GM12892 (cell line): Measurements from ENCODE around the gene MBD5.

ENCODE experiments used
- DNase-seq: peaks from one replicate; pipeline ENCODE4 v3.0.0; 2011; ENCODE audit not compliant: insufficient read length
- FAIRE-seq: peaks from 2 replicates; lab custom pipeline; 2011; peaks lifted over from hg19 to GRCh38; lab: Jason Lieb, UNC
- POLR2A ChIP-seq: IDR thresholded peaks from 2 replicates; pipeline ENCODE4 v1.6.1; 2011; ENCODE audit warnings: low read depth, low read length, control low read depth
- POLR2AphosphoS5 ChIP-seq: IDR thresholded peaks from 2 replicates; pipeline ENCODE4 v1.6.1; 2011; ENCODE audit warnings: low read depth, low read length, control low read depth
- TAF1 ChIP-seq: IDR thresholded peaks from 2 replicates; pipeline ENCODE4 v1.6.1; 2011; ENCODE audit warnings: low read depth, mild to moderate bottlenecking, control low read depth, low read length, borderline replicate concordance

MBD5 gene

GRCh38 chr2:148512501-148512900, 491.6 kb downstream of the MBD5 start:
- DNase-seq (no peak), FAIRE-seq (no peak)
- no peak for TF ChIP-seq POLR2AphosphoS5
- TF ChIP-seq TAF1, result no peak
- no peak for TF ChIP-seq POLR2A

DNA sequence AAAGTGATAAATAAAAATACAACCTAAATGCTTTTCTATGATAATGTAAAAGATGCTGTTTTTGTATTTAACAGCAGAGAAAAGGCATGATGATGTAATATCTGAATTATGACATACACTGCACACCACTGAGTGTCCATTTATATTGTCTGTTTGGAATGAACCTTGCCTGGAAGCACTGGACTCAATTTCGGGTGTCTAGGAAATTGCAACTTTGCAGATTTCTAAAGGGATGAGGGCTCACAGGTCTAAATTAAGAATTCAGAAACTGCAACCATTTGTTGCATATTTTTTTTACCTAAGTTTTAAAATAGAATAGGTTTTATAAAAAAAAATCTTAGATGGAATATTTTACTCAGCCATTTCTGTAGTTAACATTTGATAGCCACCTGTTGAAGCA, 492.5 kb downstream of the MBD5 start:
- no peak for TF ChIP-seq POLR2AphosphoS5
- no peak for FAIRE-seq
- DNase-seq, result no peak

- FAIRE-seq (no peak), DNase-seq (no peak)
- no peak for TF ChIP-seq POLR2A
- TF ChIP-seq POLR2AphosphoS5, result no peak
- TF ChIP-seq TAF1, result no peak
Measured at GRCh38 chr2:148515120-148515519, 494.2 kb downstream of the MBD5 start.

- FAIRE-seq (no peak), DNase-seq (no peak)
- no peak for TF ChIP-seq POLR2A
- TF ChIP-seq POLR2AphosphoS5, result no peak
- no peak for TF ChIP-seq TAF1
Measured at GRCh38 chr2:148515976-148516375, 495.1 kb downstream of the MBD5 start.

GRCh38 chr2:148517296-148517695, 496.4 kb downstream of the MBD5 start:
- DNase-seq (no peak), FAIRE-seq (no peak)
- TF ChIP-seq POLR2A (no peak), POLR2AphosphoS5 (no peak), TAF1 (no peak)

- FAIRE-seq (no peak), DNase-seq (no peak)
- no peak for TF ChIP-seq POLR2AphosphoS5
- no peak for TF ChIP-seq POLR2A
- TF ChIP-seq TAF1, result no peak
Measured at GRCh38 chr2:148517822-148518221, 496.9 kb downstream of the MBD5 start.

GRCh38 chr2:148519013-148519412, 498.1 kb downstream of the MBD5 start:
- DNase-seq (no peak), FAIRE-seq (no peak)
- no peak for TF ChIP-seq POLR2A
- no peak for TF ChIP-seq TAF1
- TF ChIP-seq POLR2AphosphoS5, result no peak

GRCh38 chr2:148521181-148521580, 500.3 kb downstream of the MBD5 start:
- FAIRE-seq (no peak), DNase-seq (no peak)
- no peak for TF ChIP-seq POLR2AphosphoS5
- TF ChIP-seq TAF1, result no peak
- no peak for TF ChIP-seq POLR2A

DNA sequence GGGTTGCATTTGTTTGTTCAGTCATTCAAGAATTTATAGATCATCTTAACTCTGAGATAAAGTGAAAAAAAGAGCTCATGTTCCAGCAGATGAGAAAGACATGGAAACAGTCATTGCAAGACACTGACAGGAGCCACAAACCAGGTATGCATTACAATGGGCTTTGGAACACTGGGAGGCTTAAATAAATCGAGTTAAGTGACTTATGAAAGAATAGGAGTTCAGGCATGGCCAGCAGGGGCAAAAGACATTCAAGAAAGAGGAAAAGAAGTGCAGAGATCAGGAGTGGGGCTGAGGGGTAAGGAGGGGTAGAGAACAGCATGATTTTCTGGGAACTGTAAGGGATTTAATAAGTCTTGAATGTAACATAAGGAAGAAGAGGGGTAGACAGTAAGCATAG, 502.4 kb downstream of the MBD5 start:
- FAIRE-seq (no peak), DNase-seq (no peak)
- no peak for TF ChIP-seq TAF1
- TF ChIP-seq POLR2A, result no peak
- no peak for TF ChIP-seq POLR2AphosphoS5

DNA sequence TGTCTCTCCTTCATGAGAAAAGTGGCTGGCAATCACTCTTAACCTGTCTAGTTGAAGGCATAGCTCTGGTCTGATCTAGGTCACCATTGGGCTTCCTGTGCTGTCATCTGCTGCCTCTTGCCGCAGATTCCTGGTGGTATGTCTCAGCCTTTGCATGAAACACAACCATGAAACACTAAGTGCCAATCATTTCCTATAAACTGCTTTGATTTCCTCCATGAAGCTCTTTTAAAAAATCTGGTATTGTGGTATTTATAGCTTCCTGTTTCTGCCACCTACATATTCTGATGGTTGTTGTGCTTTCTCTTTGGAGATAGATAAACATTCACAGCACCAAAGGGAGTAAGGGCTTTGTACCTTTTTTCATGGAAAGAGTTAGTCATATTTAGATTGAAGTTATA, 503.6 kb downstream of the MBD5 start:
- FAIRE-seq (no peak), DNase-seq (no peak)
- no peak for TF ChIP-seq TAF1
- TF ChIP-seq POLR2AphosphoS5, result no peak
- TF ChIP-seq POLR2A, result no peak

GRCh38 chr2:148525130-148525529, 504.2 kb downstream of the MBD5 start:
- DNase-seq (no peak), FAIRE-seq (no peak)
- no peak for TF ChIP-seq POLR2A
- no peak for TF ChIP-seq POLR2AphosphoS5

DNA sequence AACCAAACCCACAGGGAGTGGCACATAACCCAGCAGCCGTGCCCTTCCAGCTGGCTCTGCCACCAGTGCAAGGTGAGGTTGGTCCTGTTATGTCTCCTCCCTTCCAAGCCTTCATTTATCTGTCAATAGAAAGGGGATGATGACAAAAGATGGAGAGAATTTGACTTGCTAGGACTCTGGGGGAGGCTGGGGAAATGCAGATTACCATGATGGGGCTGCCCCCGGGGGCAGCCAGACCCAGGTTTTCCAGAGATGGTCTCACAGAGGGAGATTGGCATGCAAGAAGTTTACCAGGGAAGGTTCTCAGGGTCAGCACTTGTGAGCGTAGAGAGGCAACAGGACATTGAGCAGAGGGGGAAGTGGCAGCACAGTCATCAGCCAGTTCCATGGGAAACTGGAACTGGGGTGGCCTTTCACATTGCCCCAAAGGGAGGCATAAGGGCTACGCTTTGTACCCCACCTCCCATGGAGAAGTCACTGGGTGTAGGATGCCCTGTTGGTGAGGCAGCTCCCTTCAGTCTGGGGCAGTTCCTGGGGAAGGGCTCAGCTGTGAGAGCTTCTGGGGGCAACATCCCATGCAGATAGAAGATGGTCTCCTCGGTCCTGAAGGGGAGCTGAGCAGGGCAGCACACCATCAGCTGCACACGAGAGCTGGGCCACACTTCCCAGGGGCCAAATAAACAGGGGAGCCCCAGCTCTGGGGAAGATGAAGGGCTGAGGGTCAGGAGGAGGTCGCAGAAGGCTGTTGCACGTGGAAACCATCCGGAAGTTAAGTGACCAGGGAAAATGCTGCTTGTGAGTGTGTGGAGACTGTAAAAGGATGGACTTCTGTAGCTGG, 505.8 kb downstream of the MBD5 start:
- TF ChIP-seq TAF1 (no peak), POLR2A (no peak), POLR2AphosphoS5 (no peak)
- DNase-seq (no peak), FAIRE-seq (no peak)
